ENCODE data around the gene TMEM123. TPM values are rescaled to one million over a fixed set of nuclear protein-coding genes. Genes with fewer than 3 reads are reported as not detected.

TMEM123 gene
- total and polyA plus RNA-seq, 4 experiments from 2014 or later: 383 to 839 (median 574) TPM

GRCh38 chr11:102486584-102486983 is 34.0 kb upstream of the TMEM123 start:
- no peaks in the 10 kb centered on the region for H3K4me1 ChIP-seq (ENCODE audit: insufficient read depth, low read length)
- Mint-ChIP-seq H3K9me3 (no peaks in the 10 kb centered on the region), H3K27ac (no peak overlapping the region), H3K4me3 (no peak overlapping the region), H3K4me1 (peaks cover 0 to 6% (median 2%) of the 10 kb centered on the region in 4 donors), H3K27me3 (no peaks in the 10 kb centered on the region), H3K36me3 (no peaks in the 10 kb centered on the region)
- CTCF ChIA-PET (ENCODE audit: partially characterized antibody): interaction anchor here (1.1 to 4.5 kb wide), 3 partner anchors 13 to 144 kb away, joined by 3 to 16 read pairs (median 14); no protein-coding TSS in a partner anchor
- no peak overlapping the region for H3K27ac ChIP-seq (ENCODE audit: low read depth, low read length)
- POLR2A ChIA-PET (ENCODE audit: partially characterized antibody): interaction anchor here (0.9 to 1.1 kb wide), 2 partner anchors 9 to 10 kb away, joined by 3 read pairs; no protein-coding TSS in a partner anchor
- DNase-seq: no peak
- no peak overlapping the region for H3K4me3 ChIP-seq (ENCODE audit: low read length in 2 of 2)
- H3K36me3 ChIP-seq (ENCODE audit: insufficient read depth, low read length): no peaks in the 10 kb centered on the region
- H3K27me3 ChIP-seq (ENCODE audit: insufficient read depth, low read length): no peaks in the 10 kb centered on the region
- intact Hi-C loops (cut with micrococcal nuclease): no loop called here
- no peaks in the 10 kb centered on the region for H3K9me3 ChIP-seq (ENCODE audit: control insufficient read depth in 1 of 2, low read length in 2 of 2)

GRCh38 chr11:102485095-102485722 is 32.6 kb upstream of the TMEM123 start:
- Mint-ChIP-seq H3K27me3 (no peaks in the 10 kb centered on the region), H3K4me3 (no peak overlapping the region), H3K27ac (no peak overlapping the region), H3K36me3 (no peaks in the 10 kb centered on the region), H3K9me3 (no peaks in the 10 kb centered on the region), H3K4me1 (peaks cover 0 to 6% (median 2%) of the 10 kb centered on the region in 4 donors)
- Histone ChIP-seq H3K36me3 (ENCODE audit: insufficient read depth, low read length) (no peaks in the 10 kb centered on the region), H3K9me3 (ENCODE audit: control insufficient read depth in 1 of 2, low read length in 2 of 2) (no peaks in the 10 kb centered on the region), H3K27me3 (ENCODE audit: insufficient read depth, low read length) (no peaks in the 10 kb centered on the region), H3K4me3 (ENCODE audit: low read length in 2 of 2) (no peak overlapping the region), H3K27ac (ENCODE audit: low read depth, low read length) (no peak overlapping the region), H3K4me1 (ENCODE audit: insufficient read depth, low read length) (no peaks in the 10 kb centered on the region)
- ChIA-PET CTCF (ENCODE audit: partially characterized antibody) (interaction anchor here (1.1 to 4.5 kb wide), 2 partner anchors 143 to 146 kb away, joined by 3 to 16 read pairs; no protein-coding TSS in a partner anchor), POLR2A (ENCODE audit: partially characterized antibody) (interaction anchor here (0.9 kb wide), 1 partner anchor 9 kb away, joined by 3 read pairs; no protein-coding TSS in a partner anchor)
- no peak for DNase-seq
- intact Hi-C loops (cut with micrococcal nuclease): no loop called here

- POLR2A ChIA-PET (ENCODE audit: partially characterized antibody): no interaction called here
- no peak overlapping the region for H3K4me3 Mint-ChIP-seq
- no peaks in the 10 kb centered on the region for H3K27me3 Mint-ChIP-seq
- intact Hi-C loops (cut with micrococcal nuclease): no loop called here
- Histone ChIP-seq H3K36me3 (ENCODE audit: insufficient read depth, low read length) (no peaks in the 10 kb centered on the region), H3K4me1 (ENCODE audit: insufficient read depth, low read length) (peaks cover 11% of the 10 kb centered on the region), H3K27me3 (ENCODE audit: insufficient read depth, low read length) (no peaks in the 10 kb centered on the region), H3K4me3 (ENCODE audit: low read length in 2 of 2) (no peak overlapping the region), H3K9me3 (ENCODE audit: control insufficient read depth in 1 of 2, low read length in 2 of 2) (no peaks in the 10 kb centered on the region), H3K27ac (ENCODE audit: low read depth, low read length) (no peak overlapping the region)
- H3K9me3 Mint-ChIP-seq: no peaks in the 10 kb centered on the region
- H3K4me1 Mint-ChIP-seq: peaks cover 5 to 19% (median 9%) of the 10 kb centered on the region in 4 donors
- no peaks in the 10 kb centered on the region for H3K36me3 Mint-ChIP-seq
- DNase-seq: no peak
- H3K27ac Mint-ChIP-seq: no peak overlapping the region
- CTCF ChIA-PET (ENCODE audit: partially characterized antibody): no interaction called here
Measured at GRCh38 chr11:102482433-102482832, 29.9 kb upstream of the TMEM123 start.

GRCh38 chr11:102479733-102480132 is 27.2 kb upstream of the TMEM123 start:
- DNase-seq: no peak
- H3K27ac Mint-ChIP-seq: peak overlapping the region in 1 of 7 donors; percentile 29
- peaks cover 13 to 34% (median 21%) of the 10 kb centered on the region in 4 donors for H3K4me1 Mint-ChIP-seq
- Histone ChIP-seq H3K4me3 (ENCODE audit: low read length in 2 of 2) (no peak overlapping the region), H3K36me3 (ENCODE audit: insufficient read depth, low read length) (no peaks in the 10 kb centered on the region), H3K4me1 (ENCODE audit: insufficient read depth, low read length) (peaks cover 28% of the 10 kb centered on the region), H3K27me3 (ENCODE audit: insufficient read depth, low read length) (no peaks in the 10 kb centered on the region), H3K9me3 (ENCODE audit: control insufficient read depth in 1 of 2, low read length in 2 of 2) (no peaks in the 10 kb centered on the region), H3K27ac (ENCODE audit: low read depth, low read length) (no peak overlapping the region)
- no peaks in the 10 kb centered on the region for H3K27me3 Mint-ChIP-seq
- H3K36me3 Mint-ChIP-seq: no peaks in the 10 kb centered on the region
- intact Hi-C loops (cut with micrococcal nuclease): loop anchor here (1.0 kb wide), 1 partner anchor 9 kb away; no protein-coding TSS in a partner anchor
- POLR2A ChIA-PET (ENCODE audit: partially characterized antibody): interaction anchor here (6.1 kb wide), 1 partner anchor 28 kb away, joined by 44 read pairs; the partner anchor contains the start of gene TMEM123
- H3K9me3 Mint-ChIP-seq: no peaks in the 10 kb centered on the region
- CTCF ChIA-PET (ENCODE audit: partially characterized antibody): interaction anchor here (0.7 to 6.3 kb wide), 7 partner anchors 8 to 211 kb away, joined by 3 to 35 read pairs (median 4); no protein-coding TSS in a partner anchor
- no peak overlapping the region for H3K4me3 Mint-ChIP-seq

- ChIA-PET CTCF (ENCODE audit: partially characterized antibody) (interaction anchor here (0.7 to 6.3 kb wide), 4 partner anchors 88 to 210 kb away, joined by 3 to 35 read pairs (median 10); no protein-coding TSS in a partner anchor), POLR2A (ENCODE audit: partially characterized antibody) (interaction anchor here (1.0 to 6.1 kb wide), 2 partner anchors 27 to 137 kb away, joined by 3 to 44 read pairs; partner anchors contain the start of gene TMEM123)
- intact Hi-C loops (cut with micrococcal nuclease): loop anchor here (1.0 kb wide), 1 partner anchor 8 kb away; no protein-coding TSS in a partner anchor
- Mint-ChIP-seq H3K27me3 (no peaks in the 10 kb centered on the region), H3K36me3 (no peaks in the 10 kb centered on the region), H3K4me1 (peaks cover 21 to 44% (median 30%) of the 10 kb centered on the region in 4 donors), H3K4me3 (no peak overlapping the region), H3K27ac (peak overlapping the region in 2 of 7 donors; percentile 62 to 69), H3K9me3 (no peaks in the 10 kb centered on the region)
- no peak overlapping the region for H3K27ac ChIP-seq (ENCODE audit: low read depth, low read length)
- no peak overlapping the region for H3K4me3 ChIP-seq (ENCODE audit: low read length in 2 of 2)
- H3K9me3 ChIP-seq (ENCODE audit: control insufficient read depth in 1 of 2, low read length in 2 of 2): no peaks in the 10 kb centered on the region
- DNase-seq: no peak
- H3K4me1 ChIP-seq (ENCODE audit: insufficient read depth, low read length): peaks cover 37% of the 10 kb centered on the region
- no peaks in the 10 kb centered on the region for H3K27me3 ChIP-seq (ENCODE audit: insufficient read depth, low read length)
- H3K36me3 ChIP-seq (ENCODE audit: insufficient read depth, low read length): no peaks in the 10 kb centered on the region
Measured at GRCh38 chr11:102478673-102479299, 26.2 kb upstream of the TMEM123 start.

- Mint-ChIP-seq H3K36me3 (no peaks in the 10 kb centered on the region), H3K4me1 (peaks cover 29 to 62% (median 44%) of the 10 kb centered on the region in 4 donors), H3K9me3 (no peaks in the 10 kb centered on the region), H3K4me3 (peak overlapping the region in 7 of 8 donors; percentile 44 to 72 (median 61)), H3K27me3 (no peaks in the 10 kb centered on the region), H3K27ac (peak overlapping the region; percentile 33 to 96 (median 91))
- ChIA-PET POLR2A (ENCODE audit: partially characterized antibody) (interaction anchor here (1.0 to 6.1 kb wide), 8 partner anchors 8 to 183 kb away, joined by 3 to 44 read pairs (median 4); partner anchors contain the start of genes BIRC2 and TMEM123), CTCF (ENCODE audit: partially characterized antibody) (interaction anchor here (1.3 to 6.3 kb wide), 9 partner anchors 10 to 189 kb away, joined by 4 to 35 read pairs (median 5); no protein-coding TSS in a partner anchor)
- peaks cover 47% of the 10 kb centered on the region for H3K4me1 ChIP-seq (ENCODE audit: insufficient read depth, low read length)
- intact Hi-C loops (cut with micrococcal nuclease): no loop called here
- no peak overlapping the region for H3K27ac ChIP-seq (ENCODE audit: low read depth, low read length)
- H3K27me3 ChIP-seq (ENCODE audit: insufficient read depth, low read length): no peaks in the 10 kb centered on the region
- no peaks in the 10 kb centered on the region for H3K9me3 ChIP-seq (ENCODE audit: control insufficient read depth in 1 of 2, low read length in 2 of 2)
- H3K36me3 ChIP-seq (ENCODE audit: insufficient read depth, low read length): no peaks in the 10 kb centered on the region
- DNase-seq: peak; percentile 23 to 45 (median 24)
- no peak overlapping the region for H3K4me3 ChIP-seq (ENCODE audit: low read length in 2 of 2)
Measured at GRCh38 chr11:102476812-102477211, 24.2 kb upstream of the TMEM123 start.
